ENCODE measurements around the gene C16orf78. TPM values are rescaled to one million over a fixed set of nuclear protein-coding genes. Genes with fewer than 3 reads are reported as not detected.

The C16orf78 gene
- total RNA-seq, 1 donor: not detected

GRCh38 chr16:49378816-49379215, 5.2 kb downstream of the C16orf78 start:
- no peak for TF ChIP-seq CTCF (IDR thresholded peaks at IDR 0.05; ENCODE audit: insufficient read depth, low read length)
- DNase-seq (ENCODE audit: low read depth): no peak
- H3K4me3 ChIP-seq (ENCODE audit: low read depth, low read length): no peak overlapping the region

GRCh38 chr16:49382916-49383315, 9.3 kb downstream of the C16orf78 start:
- TF ChIP-seq CTCF (IDR thresholded peaks at IDR 0.05; ENCODE audit: insufficient read depth, low read length): no peak
- DNase-seq (ENCODE audit: low read depth): no peak
- H3K4me3 ChIP-seq (ENCODE audit: low read depth, low read length): no peak overlapping the region

GRCh38 chr16:49395021-49395420, 21.4 kb downstream of the C16orf78 start:
- no peak for DNase-seq (ENCODE audit: low read depth)
- no peak for TF ChIP-seq CTCF (IDR thresholded peaks at IDR 0.05; ENCODE audit: insufficient read depth, low read length)
- H3K4me3 ChIP-seq (ENCODE audit: low read depth, low read length): no peak overlapping the region

GRCh38 chr16:49396206-49396720, 22.7 kb downstream of the C16orf78 start:
- no peak overlapping the region for H3K4me3 ChIP-seq (ENCODE audit: low read depth, low read length)
- TF ChIP-seq CTCF (IDR thresholded peaks at IDR 0.05; ENCODE audit: insufficient read depth, low read length): no peak
- no peak for DNase-seq (ENCODE audit: low read depth)

- no peak overlapping the region for H3K4me3 ChIP-seq (ENCODE audit: low read depth, low read length)
- DNase-seq (ENCODE audit: low read depth): no peak
- no peak for TF ChIP-seq CTCF (IDR thresholded peaks at IDR 0.05; ENCODE audit: insufficient read depth, low read length)
Measured at GRCh38 chr16:49398761-49399160, 25.2 kb downstream of the C16orf78 start.

- TF ChIP-seq CTCF (IDR thresholded peaks at IDR 0.05; ENCODE audit: insufficient read depth, low read length): no peak
- no peak overlapping the region for H3K4me3 ChIP-seq (ENCODE audit: low read depth, low read length)
- DNase-seq (ENCODE audit: low read depth): no peak
Measured at GRCh38 chr16:49399594-49400364, 26.2 kb downstream of the C16orf78 start.
